Progenitor cell of endocrine pancreas (in vitro differentiated cells): ENCODE data around the gene NADSYN1. TPM values are rescaled to one million over a fixed set of nuclear protein-coding genes. Genes with fewer than 3 reads are reported as not detected.

Source experiments
- DNase-seq: peaks from one replicate; pipeline ENCODE4 v3.0.0; 2021; ENCODE audit warnings: low spot score; ENCODE audit not compliant: unreplicated experiment
- H3K27ac Mint-ChIP-seq: 2 replicates; pipeline ENCODE4 v1.8.0; 2021; ENCODE audit warnings: mild to moderate bottlenecking, moderate library complexity, mixed read lengths
- H3K27me3 Mint-ChIP-seq: 2 replicates; pipeline ENCODE4 v1.8.0; 2021; ENCODE audit warnings: mixed read lengths
- H3K36me3 Mint-ChIP-seq: 2 replicates; pipeline ENCODE4 v1.8.0; 2022; ENCODE audit warnings: mixed read lengths; ENCODE audit not compliant: insufficient read depth
- H3K4me1 Mint-ChIP-seq: 2 replicates; pipeline ENCODE4 v1.8.0; 2021; ENCODE audit warnings: low read depth, mixed read lengths
- H3K4me3 Mint-ChIP-seq: 2 replicates; pipeline ENCODE4 v1.8.0; 2021; ENCODE audit warnings: low read depth, mild to moderate bottlenecking, moderate library complexity, mixed read lengths
- H3K9me3 Mint-ChIP-seq: 2 replicates; pipeline ENCODE4 v1.8.0; 2021; ENCODE audit warnings: low read depth, mixed read lengths
- total RNA-seq: library from RNA; stranded (reverse); gene quantifications from 2 replicates; pipeline ENCODE4 v1.2.1, GENCODE V29; 2021
- TF ChIP-seq, protein P1 (sequence below): fragments of 200-600 bp; sonication (generic); IDR thresholded peaks from one replicate; pipeline ENCODE4 v1.5.0; 2021; ENCODE audit warnings: antibody characterized with exemption, mild to moderate bottlenecking; ENCODE audit not compliant: unreplicated experiment

NADSYN1 gene
- total RNA-seq, 1 donor from 2014 or later = 72.0 TPM

DNA sequence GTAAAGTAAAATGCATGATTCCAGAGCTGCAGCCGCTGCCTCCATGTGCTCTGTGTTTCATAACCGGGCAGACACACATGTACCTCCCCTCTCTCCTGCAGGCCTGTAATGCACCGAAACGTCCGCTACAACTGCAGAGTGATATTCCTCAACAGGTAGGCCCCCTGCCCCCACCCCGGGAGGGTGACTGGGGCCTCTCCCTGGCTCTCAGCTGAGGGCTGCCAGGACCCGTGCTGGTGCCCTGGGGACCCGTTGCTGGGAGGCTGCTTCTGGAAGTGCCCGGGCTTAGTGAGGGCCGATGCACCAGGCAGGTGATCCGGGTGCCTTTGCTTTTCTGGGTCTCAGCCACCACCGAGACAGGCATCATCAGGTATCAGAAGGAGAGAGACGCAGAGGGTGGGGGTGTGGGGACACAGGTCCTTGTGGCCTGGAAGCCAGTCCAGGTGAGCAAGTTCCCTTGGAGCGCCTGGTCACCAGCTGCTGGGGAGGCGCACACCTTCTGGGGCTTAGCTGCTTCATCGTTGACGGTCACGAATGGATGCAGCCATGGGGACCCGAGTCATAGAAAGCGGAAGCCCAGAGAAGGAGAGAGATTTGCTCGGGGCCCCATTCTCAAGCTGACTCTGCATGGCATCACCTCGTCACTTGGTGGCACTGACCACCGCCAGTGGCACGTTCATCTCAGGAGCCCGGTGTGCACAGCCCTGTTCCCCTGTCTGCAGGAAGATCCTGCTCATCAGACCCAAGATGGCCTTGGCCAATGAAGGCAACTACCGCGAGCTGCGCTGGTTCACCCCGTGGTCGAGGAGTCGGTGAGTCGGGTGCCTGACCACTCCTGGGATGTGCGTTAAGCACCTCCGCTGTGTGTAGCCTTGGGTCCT lies 10.6 kb downstream of the NADSYN1 start:
- Mint-ChIP-seq H3K4me3 (no peak overlapping the region), H3K27me3 (no peaks in the 10 kb centered on the region), H3K36me3 (peaks cover 53% of the 10 kb centered on the region), H3K27ac (no peak overlapping the region), H3K4me1 (peaks cover 5% of the 10 kb centered on the region), H3K9me3 (peaks cover 15% of the 10 kb centered on the region)
- no peak for DNase-seq
- TF ChIP-seq, protein P1, sequence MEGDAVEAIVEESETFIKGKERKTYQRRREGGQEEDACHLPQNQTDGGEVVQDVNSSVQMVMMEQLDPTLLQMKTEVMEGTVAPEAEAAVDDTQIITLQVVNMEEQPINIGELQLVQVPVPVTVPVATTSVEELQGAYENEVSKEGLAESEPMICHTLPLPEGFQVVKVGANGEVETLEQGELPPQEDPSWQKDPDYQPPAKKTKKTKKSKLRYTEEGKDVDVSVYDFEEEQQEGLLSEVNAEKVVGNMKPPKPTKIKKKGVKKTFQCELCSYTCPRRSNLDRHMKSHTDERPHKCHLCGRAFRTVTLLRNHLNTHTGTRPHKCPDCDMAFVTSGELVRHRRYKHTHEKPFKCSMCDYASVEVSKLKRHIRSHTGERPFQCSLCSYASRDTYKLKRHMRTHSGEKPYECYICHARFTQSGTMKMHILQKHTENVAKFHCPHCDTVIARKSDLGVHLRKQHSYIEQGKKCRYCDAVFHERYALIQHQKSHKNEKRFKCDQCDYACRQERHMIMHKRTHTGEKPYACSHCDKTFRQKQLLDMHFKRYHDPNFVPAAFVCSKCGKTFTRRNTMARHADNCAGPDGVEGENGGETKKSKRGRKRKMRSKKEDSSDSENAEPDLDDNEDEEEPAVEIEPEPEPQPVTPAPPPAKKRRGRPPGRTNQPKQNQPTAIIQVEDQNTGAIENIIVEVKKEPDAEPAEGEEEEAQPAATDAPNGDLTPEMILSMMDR = no peak

DNA sequence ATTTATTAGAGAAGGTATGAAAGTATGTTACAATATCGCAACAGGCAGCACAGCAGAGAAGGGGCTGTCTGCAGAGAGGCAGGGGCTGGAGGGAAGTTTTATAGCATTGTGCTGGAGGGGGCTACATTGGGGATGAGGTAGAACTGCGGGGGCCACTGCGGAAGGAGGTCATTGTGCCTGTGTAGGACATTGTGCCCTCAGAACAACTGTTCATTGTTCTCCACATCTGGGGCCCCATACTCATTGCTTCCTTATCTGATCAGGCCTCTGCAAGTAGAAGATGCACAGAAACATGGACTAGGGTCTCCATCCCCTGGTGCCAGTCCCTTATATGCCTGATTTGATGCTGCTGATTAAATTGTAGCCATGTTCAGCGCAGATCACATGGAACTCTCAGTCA lies 12.1 kb downstream of the NADSYN1 start:
- peaks cover 19% of the 10 kb centered on the region for H3K9me3 Mint-ChIP-seq
- peaks cover 5% of the 10 kb centered on the region for H3K4me1 Mint-ChIP-seq
- TF ChIP-seq, protein P1 = no peak
- H3K4me3 Mint-ChIP-seq = no peak overlapping the region
- DNase-seq = no peak
- H3K27me3 Mint-ChIP-seq = no peaks in the 10 kb centered on the region
- H3K36me3 Mint-ChIP-seq = peaks cover 55% of the 10 kb centered on the region
- H3K27ac Mint-ChIP-seq = no peak overlapping the region

DNA sequence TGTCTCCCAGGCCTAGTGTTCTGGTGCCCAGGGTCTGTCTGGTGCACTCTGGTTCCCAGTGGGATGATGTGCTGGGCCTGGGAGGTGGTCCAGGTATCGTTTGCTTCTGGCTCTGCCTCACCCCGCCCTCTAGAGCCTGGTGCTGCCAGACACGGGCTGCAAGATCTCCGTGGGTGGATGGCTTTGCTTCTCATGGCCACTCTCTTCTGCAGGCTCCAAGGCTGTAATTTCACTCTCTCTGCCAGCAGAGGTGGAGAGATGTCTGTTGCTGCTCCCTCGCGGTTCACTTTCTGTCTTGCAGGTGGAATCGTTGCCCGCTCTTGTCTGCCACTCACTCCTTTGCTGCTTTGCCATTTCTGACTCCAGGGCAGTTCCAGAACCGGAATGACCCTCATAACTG lies 13.4 kb downstream of the NADSYN1 start:
- Mint-ChIP-seq H3K9me3 (peaks cover 19% of the 10 kb centered on the region), H3K4me3 (no peak overlapping the region), H3K36me3 (peaks cover 50% of the 10 kb centered on the region), H3K27me3 (no peaks in the 10 kb centered on the region), H3K4me1 (peaks cover 8% of the 10 kb centered on the region), H3K27ac (no peak overlapping the region)
- DNase-seq = no peak
- TF ChIP-seq, protein P1 = no peak

DNA sequence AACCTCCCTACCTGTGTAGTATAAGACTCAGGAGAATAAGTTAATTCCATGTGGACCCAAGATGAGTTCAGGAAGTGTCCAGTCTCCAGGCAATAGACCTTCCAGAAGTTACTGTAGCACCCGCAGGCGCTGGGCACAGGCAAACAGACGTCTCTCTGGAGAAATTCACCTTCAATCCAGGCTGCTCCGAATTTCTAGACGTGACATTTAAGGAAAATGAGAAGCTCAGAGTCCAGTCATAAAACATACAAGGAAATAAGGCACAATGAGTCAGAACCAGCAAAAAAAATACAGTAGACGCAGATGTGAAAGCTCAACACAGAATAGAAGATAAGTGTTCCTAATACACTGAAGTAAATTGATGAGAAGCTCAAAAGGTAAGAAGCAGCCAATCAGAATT lies 14.2 kb downstream of the NADSYN1 start:
- Mint-ChIP-seq H3K27ac (no peak overlapping the region), H3K36me3 (peaks cover 49% of the 10 kb centered on the region), H3K27me3 (no peaks in the 10 kb centered on the region), H3K9me3 (peaks cover 19% of the 10 kb centered on the region), H3K4me3 (no peak overlapping the region), H3K4me1 (peaks cover 8% of the 10 kb centered on the region)
- TF ChIP-seq, protein P1 = no peak
- no peak for DNase-seq

DNA sequence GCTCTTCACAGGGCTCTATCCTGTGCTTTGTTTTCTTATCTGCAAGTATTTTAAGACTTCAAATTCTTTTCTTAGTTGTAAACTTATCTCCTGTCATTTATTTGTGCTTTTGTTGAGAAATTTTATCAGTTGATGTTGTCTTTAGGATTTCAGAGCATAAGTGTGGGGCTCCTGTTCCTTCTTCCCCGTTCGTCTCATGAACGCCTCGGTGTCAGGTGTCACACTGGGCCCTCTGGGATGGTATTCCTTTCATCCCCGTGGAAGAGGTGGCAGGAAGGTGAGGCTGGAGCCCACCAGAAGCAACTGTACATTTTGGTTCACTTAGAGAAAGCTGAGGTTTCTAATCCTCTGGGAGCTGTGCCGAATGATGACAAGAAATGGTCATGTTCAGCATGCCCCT lies 17.9 kb downstream of the NADSYN1 start:
- DNase-seq = no peak
- peaks cover 41% of the 10 kb centered on the region for H3K36me3 Mint-ChIP-seq
- peaks cover 19% of the 10 kb centered on the region for H3K9me3 Mint-ChIP-seq
- no peak overlapping the region for H3K4me3 Mint-ChIP-seq
- H3K27ac Mint-ChIP-seq = no peak overlapping the region
- H3K4me1 Mint-ChIP-seq = peaks cover 4% of the 10 kb centered on the region
- TF ChIP-seq, protein P1 = no peak
- H3K27me3 Mint-ChIP-seq = no peaks in the 10 kb centered on the region
